ENCODE measurements around the gene TEX13C. TPM values are rescaled to one million over a fixed set of nuclear protein-coding genes. Genes with fewer than 3 reads are reported as not detected.

TEX13C gene
- total RNA-seq, 2 donors from 2014 or later: not detected

GRCh38 chrX:125340490-125340889, 20.8 kb downstream of the TEX13C start:
- Histone ChIP-seq H3K9me3 (no peaks in the 10 kb centered on the region), H3K27me3 (replicated peaks; ENCODE audit: insufficient read depth) (no peaks in the 10 kb centered on the region), H3K27ac (no peak overlapping the region), H3K4me1 (ENCODE audit: control insufficient read depth in 1 of 2, low read depth in 2 of 2) (no peaks in the 10 kb centered on the region), H3K36me3 (no peaks in the 10 kb centered on the region), H3K4me3 (no peak overlapping the region)
- no peak for ATAC-seq (ENCODE audit: insufficient number of reproducible peaks, low FRiP score, low read depth)
- no peak for TF ChIP-seq CTCF (IDR thresholded peaks at IDR 0.05)
- no peak for DNase-seq (ENCODE audit: low spot score)

GRCh38 chrX:125374169-125374568, 54.5 kb downstream of the TEX13C start:
- no peak for DNase-seq (ENCODE audit: low spot score)
- H3K27me3 ChIP-seq (replicated peaks; ENCODE audit: insufficient read depth): no peaks in the 10 kb centered on the region
- no peak for ATAC-seq (ENCODE audit: insufficient number of reproducible peaks, low FRiP score, low read depth)
- H3K27ac ChIP-seq: no peak overlapping the region
- no peak overlapping the region for H3K4me3 ChIP-seq
- TF ChIP-seq CTCF (IDR thresholded peaks at IDR 0.05): no peak
- H3K36me3 ChIP-seq: no peaks in the 10 kb centered on the region
- no peaks in the 10 kb centered on the region for H3K4me1 ChIP-seq (ENCODE audit: control insufficient read depth in 1 of 2, low read depth in 2 of 2)
- no peaks in the 10 kb centered on the region for H3K9me3 ChIP-seq

Measured in thoracic aorta (tissue), 2 donors.